HCT116 (cell line): ENCODE data around the gene G6PC3.

Experiments
- CTCF ChIP-seq, 3 experiments: fragments of 200-600 bp in 1 of 3; sonication (generic) in 1 of 3; IDR thresholded peaks in 2 of 3; conservative IDR thresholded peaks in 1 of 3; 2 replicates each; pipeline ENCODE4 v1.5.1; 2012 to 2017; ENCODE audit warnings: low read depth in 2 of 3, low read length in 2 of 3, antibody characterized with exemption in 1 of 3, borderline replicate concordance in 1 of 3, control low read depth in 1 of 3, mild to moderate bottlenecking in 1 of 3, mixed read lengths in 1 of 3, mixed run types in 1 of 3, moderate library complexity in 1 of 3; ENCODE audit not compliant: insufficient read depth in 1 of 3
- EGR1 ChIP-seq: IDR thresholded peaks from 2 replicates; pipeline ENCODE4 v1.6.1; 2012; ENCODE audit warnings: low read depth
- EZH2 ChIP-seq: fragments of 200-600 bp; sonication (generic); IDR thresholded peaks from 2 replicates; pipeline ENCODE4 v1.6.1; 2017; ENCODE audit warnings: antibody characterized with exemption, mixed run types
- EZH2phosphoT487 ChIP-seq: fragments of 200-600 bp; IDR thresholded peaks from 2 replicates; pipeline ENCODE4 v1.6.1; 2018; ENCODE audit warnings: antibody characterized with exemption, borderline replicate concordance
- MAX ChIP-seq: IDR thresholded peaks from 2 replicates; pipeline ENCODE4 v1.6.1; 2012
- POLR2A ChIP-seq: IDR thresholded peaks from 2 replicates; pipeline ENCODE4 v1.7.0; 2011; ENCODE audit warnings: borderline replicate concordance; ENCODE audit not compliant: insufficient read depth, insufficient read length; ENCODE audit errors: extremely low read depth
- REST ChIP-seq: IDR thresholded peaks from 2 replicates; pipeline ENCODE4 v1.6.1; 2012; ENCODE audit warnings: low read depth
- SRF ChIP-seq: IDR thresholded peaks from 2 replicates; pipeline ENCODE4 v1.6.1; 2012; ENCODE audit warnings: low read depth
- YY1 ChIP-seq: IDR thresholded peaks from 2 replicates; pipeline ENCODE4 v1.6.1; 2011; ENCODE audit warnings: low read length, low read depth, moderate library complexity, mild to moderate bottlenecking; ENCODE audit not compliant: insufficient replicate concordance; ENCODE audit errors: extremely low read depth

GRCh38 chr17:44113382-44113781, 42.8 kb downstream of the G6PC3 start:
- no peak for TF ChIP-seq EZH2
- no peak for TF ChIP-seq CTCF (IDR thresholded peaks at IDR 0.05 in 2 of 3, conservative IDR thresholded peaks at IDR 0.05 in 1 of 3; ENCODE audit: borderline replicate concordance in 1 of 3, insufficient read depth in 1 of 3, low read depth in 2 of 3, low read length in 2 of 3)
- no peak for TF ChIP-seq REST
- no peak for TF ChIP-seq SRF
- TF ChIP-seq EGR1: no peak
- TF ChIP-seq YY1: no peak
- no peak for TF ChIP-seq EZH2phosphoT487
- TF ChIP-seq MAX: no peak
- no peak for TF ChIP-seq POLR2A
